Activated T-helper 1 cell treated with anti-CD3 and anti-CD28 coated beads, Interleukin-12 subunit alpha, Interleukin-12 subunit beta, Interleukin-2, Interleukin-4 antibody, amounts not matched to agents 30 ng/mL and 10 ng/mL and 1 ng/mL, durations not matched to agents 14 hours and 24 hours and 36 hours (primary cell): ENCODE data around the gene HACD4. TPM values are rescaled to one million over a fixed set of nuclear protein-coding genes. Genes with fewer than 3 reads are reported as not detected.
A peak's percentile ranks its signal among the peaks of the same experiment; 100 is the strongest.

ENCODE experiments used
- DNase-seq: peaks from one replicate; pipeline ENCODE4 v3.0.0; 2021; ENCODE audit warnings: low spot score
- H3K27ac Mint-ChIP-seq: one replicate; pipeline ENCODE4 v1.8.0; 2021; ENCODE audit warnings: mild to moderate bottlenecking, mixed read lengths
- H3K27me3 Mint-ChIP-seq: one replicate; pipeline ENCODE4 v1.8.0; 2022; ENCODE audit warnings: mild to moderate bottlenecking, moderate library complexity, mixed read lengths; ENCODE audit not compliant: insufficient read depth
- H3K36me3 Mint-ChIP-seq: one replicate; pipeline ENCODE4 v1.8.0; 2021; ENCODE audit warnings: low read depth, mixed read lengths
- H3K4me1 Mint-ChIP-seq: one replicate; pipeline ENCODE4 v1.8.0; 2021; ENCODE audit warnings: low read depth, mixed read lengths
- H3K4me3 Mint-ChIP-seq: one replicate; pipeline ENCODE4 v1.8.0; 2021; ENCODE audit warnings: mild to moderate bottlenecking, moderate library complexity, mixed read lengths
- H3K9me3 Mint-ChIP-seq: one replicate; pipeline ENCODE4 v1.8.0; 2021; ENCODE audit warnings: mixed read lengths
- intact Hi-C: fragments of 100-400 bp; cut with micrococcal nuclease; formaldehyde crosslinking; loops from one replicate; pipeline ENCODE4 v1.15.1; 2024
- total RNA-seq: library from RNA; stranded (reverse); gene quantifications from 2 replicates; pipeline ENCODE4 v1.2.3, GENCODE V29; 2022

Gene HACD4, protein sequence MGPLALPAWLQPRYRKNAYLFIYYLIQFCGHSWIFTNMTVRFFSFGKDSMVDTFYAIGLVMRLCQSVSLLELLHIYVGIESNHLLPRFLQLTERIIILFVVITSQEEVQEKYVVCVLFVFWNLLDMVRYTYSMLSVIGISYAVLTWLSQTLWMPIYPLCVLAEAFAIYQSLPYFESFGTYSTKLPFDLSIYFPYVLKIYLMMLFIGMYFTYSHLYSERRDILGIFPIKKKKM
- total RNA-seq = 2.7 and 3.0 TPM in 2 replicates

DNA sequence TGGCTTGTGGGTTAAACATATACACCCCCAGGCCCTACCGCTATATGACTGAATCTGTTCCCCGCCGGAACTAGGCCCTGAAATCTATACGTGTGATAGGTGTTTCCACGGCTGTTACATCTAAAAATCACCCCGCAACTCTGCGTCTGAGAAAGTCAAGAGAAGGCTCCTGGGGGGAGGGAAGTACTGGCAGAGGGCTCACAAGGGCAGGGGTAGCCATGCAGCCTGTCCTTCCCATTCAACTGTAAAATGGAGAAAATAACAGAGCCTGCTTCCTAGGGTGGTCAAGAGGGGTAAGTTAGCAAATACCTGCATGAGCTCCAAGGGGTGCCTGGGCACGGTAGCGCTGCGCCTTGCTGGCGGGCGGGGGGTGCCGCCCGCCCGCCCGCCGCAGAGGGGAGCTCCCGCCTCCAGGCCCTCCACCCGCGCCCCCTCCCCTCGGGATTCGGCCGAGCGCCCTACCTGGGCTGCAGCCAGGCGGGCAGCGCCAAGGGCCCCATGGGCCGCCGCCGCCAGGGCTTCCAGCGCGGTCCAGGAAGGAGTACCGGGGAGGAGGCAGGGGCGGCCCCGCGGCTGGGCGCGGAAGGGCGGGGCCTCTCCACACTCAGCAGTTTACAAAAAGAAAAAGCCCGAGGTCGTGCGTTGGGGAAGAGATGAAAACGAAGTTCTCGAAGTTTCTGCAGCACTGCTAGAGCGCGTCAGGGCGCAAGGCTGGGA, at the start of gene HACD4:
TSS of gene HACD4 (minus strand) at position 550 of the 717 bp plus-strand sequence. CDS start at position 500, 50 bp downstream.
- no peaks in the 10 kb centered on the region for H3K9me3 Mint-ChIP-seq
- peaks cover 17% of the 10 kb centered on the region for H3K36me3 Mint-ChIP-seq
- peak within 1 kb of the TSS; percentile 27 for H3K27ac Mint-ChIP-seq
- no peaks in the 10 kb centered on the region for H3K27me3 Mint-ChIP-seq
- peak; percentile 67 for DNase-seq
- H3K4me3 Mint-ChIP-seq = peak within 1 kb of the TSS; percentile 63
- intact Hi-C loops = loop anchor here (1.0 to 10.0 kb wide), 13 partner anchors 30 to 1646 kb away; partner anchors contain the start of genes KLHL9, MLLT3 and RPS6
- H3K4me1 Mint-ChIP-seq = peaks cover 23% of the 10 kb centered on the region

DNA sequence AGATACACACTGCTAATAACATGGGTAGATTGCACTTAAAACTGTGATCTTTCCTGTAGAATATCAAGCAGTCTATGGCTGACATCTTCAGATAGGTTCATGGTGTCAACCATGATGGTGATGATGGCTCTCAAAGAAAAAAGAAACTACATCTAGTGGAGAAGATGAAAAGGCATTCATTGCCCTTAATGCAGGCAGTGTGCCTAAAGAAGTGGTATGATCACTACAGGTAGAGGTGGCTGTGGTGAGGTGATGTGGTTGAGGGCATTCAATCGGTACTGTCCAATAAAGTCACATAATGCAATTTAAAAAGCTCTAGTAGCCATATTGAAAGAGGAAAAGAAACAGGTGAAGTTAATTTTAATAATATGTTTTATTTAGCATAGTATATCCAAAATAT, 49.4 kb upstream of the HACD4 start:
- intact Hi-C loops = loop anchor here (2.0 kb wide), 1 partner anchor 20 kb away; no protein-coding TSS in a partner anchor
- Mint-ChIP-seq H3K27ac (no peak overlapping the region), H3K4me1 (peaks cover 32% of the 10 kb centered on the region), H3K9me3 (peaks cover 7% of the 10 kb centered on the region), H3K27me3 (peaks cover 6% of the 10 kb centered on the region), H3K36me3 (no peaks in the 10 kb centered on the region), H3K4me3 (no peak overlapping the region)
- DNase-seq = no peak

DNA sequence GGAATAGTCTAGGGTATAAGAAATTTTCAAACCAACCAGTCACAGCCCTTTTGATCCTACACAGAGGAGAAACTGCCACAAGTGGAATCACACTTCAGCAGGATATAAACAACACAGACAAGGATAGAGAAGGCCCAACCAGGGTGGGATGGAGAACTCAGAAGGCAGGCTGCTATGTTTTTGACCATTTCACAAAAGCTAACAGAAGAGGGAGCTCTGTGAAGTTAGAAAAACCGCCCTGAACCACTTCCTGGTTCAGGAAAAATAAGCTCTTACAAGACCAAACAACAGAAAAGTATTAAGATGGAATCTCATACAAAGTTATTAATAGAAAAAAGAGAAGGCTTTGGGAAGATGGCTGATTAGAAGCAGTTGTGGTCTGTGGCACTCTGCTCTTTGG, 47.3 kb upstream of the HACD4 start:
- Mint-ChIP-seq H3K4me3 (no peak overlapping the region), H3K36me3 (no peaks in the 10 kb centered on the region), H3K9me3 (peaks cover 4% of the 10 kb centered on the region), H3K27ac (no peak overlapping the region), H3K27me3 (peaks cover 16% of the 10 kb centered on the region), H3K4me1 (peaks cover 32% of the 10 kb centered on the region)
- no peak for DNase-seq
- intact Hi-C loops = loop anchor here (5.0 kb wide), 1 partner anchor 34 kb away; no protein-coding TSS in a partner anchor

DNA sequence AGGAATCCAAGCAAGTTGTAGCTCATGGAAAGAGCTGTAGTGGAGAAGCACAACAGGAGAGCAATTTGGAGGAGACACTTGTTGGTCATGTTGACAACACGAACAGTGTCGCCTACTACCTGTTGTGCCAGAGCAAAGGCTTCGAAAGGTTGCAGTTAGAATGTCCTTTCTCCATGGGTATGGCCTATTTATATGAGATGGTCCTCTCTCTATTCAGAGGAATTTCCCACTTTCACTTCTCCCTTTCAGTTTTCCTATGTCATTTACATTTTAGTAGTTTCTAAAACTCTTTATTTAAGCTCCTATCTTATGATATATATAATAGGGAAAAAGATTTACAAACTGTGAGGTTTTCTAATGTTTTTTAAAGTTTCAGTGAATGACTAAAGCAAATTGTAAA, 46.3 kb upstream of the HACD4 start, which contains the start of gene IFNB1:
TSS of gene IFNB1 (minus strand) at position 162 of the 400 bp plus-strand sequence. CDS start at position 89, 73 bp downstream.
- no peak for DNase-seq
- H3K9me3 Mint-ChIP-seq = peaks cover 4% of the 10 kb centered on the region
- H3K36me3 Mint-ChIP-seq = no peaks in the 10 kb centered on the region
- intact Hi-C loops = loop anchor here (5.0 kb wide), 1 partner anchor 35 kb away; no protein-coding TSS in a partner anchor
- H3K4me3 Mint-ChIP-seq = no peak within 1 kb of the TSS
- peaks cover 16% of the 10 kb centered on the region for H3K27me3 Mint-ChIP-seq
- H3K27ac Mint-ChIP-seq = no peak within 1 kb of the TSS
- peaks cover 27% of the 10 kb centered on the region for H3K4me1 Mint-ChIP-seq

DNA sequence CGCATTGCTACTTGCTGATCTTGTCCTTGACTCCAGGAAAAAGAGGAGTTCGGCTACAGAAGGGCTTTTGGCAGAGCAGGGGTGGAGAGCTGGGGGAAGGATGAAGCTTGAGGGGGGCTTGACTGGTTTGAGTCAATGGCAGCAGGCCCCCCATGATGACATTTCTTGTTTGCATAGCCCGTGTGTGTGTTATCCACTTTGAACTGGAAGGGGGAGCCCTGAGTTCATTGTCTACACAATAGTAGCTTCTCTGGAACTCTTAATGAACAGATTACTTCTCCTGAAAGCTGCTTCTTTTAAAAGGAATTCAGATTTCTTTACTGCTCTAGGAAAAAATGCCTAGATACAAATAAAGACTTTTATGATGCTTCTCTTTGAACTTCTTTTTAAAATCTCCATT, 44.0 kb upstream of the HACD4 start:
- Mint-ChIP-seq H3K36me3 (no peaks in the 10 kb centered on the region), H3K27me3 (peaks cover 16% of the 10 kb centered on the region), H3K9me3 (no peaks in the 10 kb centered on the region), H3K4me3 (no peak overlapping the region), H3K4me1 (peaks cover 5% of the 10 kb centered on the region), H3K27ac (no peak overlapping the region)
- no peak for DNase-seq
- intact Hi-C loops = loop anchor here (5.0 kb wide), 1 partner anchor 37 kb away; no protein-coding TSS in a partner anchor

DNA sequence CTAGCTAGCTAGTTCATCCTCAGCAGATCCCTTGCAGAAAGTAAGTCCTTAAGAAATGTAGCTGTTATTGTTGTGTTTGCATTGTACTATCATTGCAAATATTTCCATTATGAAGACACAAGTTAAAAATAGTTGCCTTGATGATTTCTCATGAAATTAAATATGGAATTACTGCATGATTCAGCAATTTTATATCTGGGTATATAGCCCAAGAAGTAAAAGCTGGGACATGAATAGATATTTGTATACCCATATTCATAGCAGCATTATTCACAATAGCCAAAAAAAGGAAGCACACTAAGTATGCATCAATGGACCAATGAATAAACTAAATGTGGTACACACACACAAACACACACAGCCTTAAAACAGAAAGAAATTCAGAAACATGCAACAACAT, 39.5 kb upstream of the HACD4 start:
- H3K27ac Mint-ChIP-seq = no peak overlapping the region
- H3K9me3 Mint-ChIP-seq = no peaks in the 10 kb centered on the region
- no peaks in the 10 kb centered on the region for H3K36me3 Mint-ChIP-seq
- intact Hi-C loops = no loop called here
- no peaks in the 10 kb centered on the region for H3K4me1 Mint-ChIP-seq
- H3K27me3 Mint-ChIP-seq = peaks cover 13% of the 10 kb centered on the region
- no peak overlapping the region for H3K4me3 Mint-ChIP-seq
- DNase-seq = no peak

DNA sequence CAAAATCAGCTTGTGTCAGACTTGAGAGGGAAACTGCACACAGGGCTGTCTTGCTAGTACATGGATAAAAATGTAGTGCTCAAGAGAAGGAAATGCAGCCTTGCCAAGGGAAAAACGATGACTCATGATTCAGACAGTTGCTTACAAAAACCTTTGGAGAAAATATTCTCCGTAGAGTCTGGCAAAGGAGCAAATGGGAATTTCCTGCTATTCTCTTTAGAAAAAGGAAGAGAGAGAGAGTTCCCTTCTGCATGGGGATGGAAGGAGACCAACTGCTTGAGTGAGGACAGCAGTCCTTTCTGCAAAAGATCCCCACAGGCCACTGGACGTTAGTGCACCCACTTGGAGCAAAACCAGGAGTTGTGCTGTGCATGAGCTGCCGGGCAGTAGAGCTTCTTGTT, 38.7 kb upstream of the HACD4 start:
- no peak overlapping the region for H3K27ac Mint-ChIP-seq
- H3K9me3 Mint-ChIP-seq = no peaks in the 10 kb centered on the region
- no peaks in the 10 kb centered on the region for H3K4me1 Mint-ChIP-seq

DNA sequence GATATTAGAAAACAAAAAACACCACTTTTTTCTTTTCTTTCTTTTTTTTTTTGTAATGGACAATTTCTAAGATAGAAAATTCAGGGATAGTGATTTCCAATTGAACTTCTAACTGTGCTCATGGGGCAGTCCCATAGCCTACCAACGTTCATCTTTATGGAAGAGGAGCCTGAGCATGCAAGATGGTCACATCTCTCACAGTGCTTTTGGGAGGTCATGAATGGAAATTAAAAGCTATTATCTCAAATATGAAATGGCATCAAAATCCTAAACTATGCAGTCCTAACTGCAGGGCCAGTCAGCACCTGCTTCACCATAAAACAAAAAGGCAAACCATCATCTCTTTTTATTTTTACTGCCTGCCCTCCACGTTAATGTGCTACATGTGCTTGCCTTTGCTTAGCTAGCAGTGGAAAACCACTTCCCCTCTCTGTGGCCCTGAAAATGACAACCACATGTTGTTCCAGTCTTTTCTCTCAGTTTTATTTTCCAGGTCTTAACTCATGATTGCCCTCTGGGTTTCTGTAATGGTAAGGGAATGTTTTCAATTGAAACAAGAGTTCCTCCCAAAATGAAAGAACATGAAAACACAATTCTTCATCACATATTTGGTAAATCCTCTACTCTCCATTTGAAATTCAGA, 29.6 kb upstream of the HACD4 start:
- Mint-ChIP-seq H3K27me3 (no peaks in the 10 kb centered on the region), H3K4me3 (peak overlapping the region; percentile 58), H3K9me3 (no peaks in the 10 kb centered on the region), H3K27ac (peak overlapping the region; percentile 13), H3K36me3 (peaks cover 3% of the 10 kb centered on the region), H3K4me1 (peaks cover 24% of the 10 kb centered on the region)
- intact Hi-C loops = loop anchor here (2.0 kb wide), 1 partner anchor 20 kb away; no protein-coding TSS in a partner anchor
- peak; percentile 12 for DNase-seq

More for the DNA sequence above, 38.7 kb upstream of the HACD4 start:
- peaks cover 8% of the 10 kb centered on the region for H3K27me3 Mint-ChIP-seq
- no peak overlapping the region for H3K4me3 Mint-ChIP-seq
- intact Hi-C loops = no loop called here
- no peak for DNase-seq
- no peaks in the 10 kb centered on the region for H3K36me3 Mint-ChIP-seq

DNA sequence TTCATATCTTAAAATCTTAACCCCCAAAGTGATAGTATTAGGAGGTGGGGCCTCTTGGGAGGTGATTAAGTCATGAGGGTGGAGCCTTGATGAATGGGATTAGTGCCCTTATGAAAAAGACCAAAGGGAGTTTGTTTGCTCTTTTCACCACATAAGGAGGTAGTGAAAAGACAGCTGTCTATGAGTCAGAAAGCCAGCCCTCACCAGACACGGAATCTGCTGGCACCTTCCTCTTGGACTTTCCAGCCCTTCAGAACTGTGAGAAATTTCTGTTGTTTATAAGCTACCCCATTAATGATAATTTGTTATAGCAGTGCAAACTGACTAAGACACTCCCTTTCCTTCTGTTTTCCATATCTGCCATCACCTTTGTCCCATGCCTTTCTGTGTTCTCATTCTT, 25.5 kb upstream of the HACD4 start:
- peaks cover 23% of the 10 kb centered on the region for H3K4me1 Mint-ChIP-seq
- intact Hi-C loops = no loop called here
- no peaks in the 10 kb centered on the region for H3K9me3 Mint-ChIP-seq
- no peaks in the 10 kb centered on the region for H3K27me3 Mint-ChIP-seq
- no peak for DNase-seq
- H3K36me3 Mint-ChIP-seq = peaks cover 3% of the 10 kb centered on the region
- H3K27ac Mint-ChIP-seq = no peak overlapping the region
- H3K4me3 Mint-ChIP-seq = no peak overlapping the region

DNA sequence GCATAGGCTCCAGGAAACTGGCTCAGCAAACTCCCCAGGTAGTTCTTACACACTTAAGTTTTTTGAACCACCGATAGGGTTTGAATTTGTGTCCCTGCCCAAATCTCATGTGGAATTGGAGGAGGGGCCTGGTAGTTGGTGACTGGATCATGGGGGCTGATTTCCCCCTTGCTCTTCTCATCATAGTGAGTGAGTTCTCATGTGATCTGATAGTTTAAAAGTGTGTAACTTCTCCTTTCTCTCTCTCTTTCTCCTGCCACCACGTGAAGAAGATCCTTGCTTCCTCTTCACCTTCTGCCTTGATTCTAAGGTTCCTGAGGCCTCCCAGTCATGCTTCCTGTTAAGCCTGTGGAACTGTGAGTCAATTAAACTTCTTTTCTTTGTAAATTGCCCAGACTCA, 22.4 kb upstream of the HACD4 start:
- Mint-ChIP-seq H3K36me3 (no peaks in the 10 kb centered on the region), H3K27me3 (peaks cover 3% of the 10 kb centered on the region), H3K4me3 (no peak overlapping the region), H3K4me1 (no peaks in the 10 kb centered on the region), H3K27ac (no peak overlapping the region), H3K9me3 (no peaks in the 10 kb centered on the region)
- DNase-seq = no peak
- intact Hi-C loops = no loop called here

DNA sequence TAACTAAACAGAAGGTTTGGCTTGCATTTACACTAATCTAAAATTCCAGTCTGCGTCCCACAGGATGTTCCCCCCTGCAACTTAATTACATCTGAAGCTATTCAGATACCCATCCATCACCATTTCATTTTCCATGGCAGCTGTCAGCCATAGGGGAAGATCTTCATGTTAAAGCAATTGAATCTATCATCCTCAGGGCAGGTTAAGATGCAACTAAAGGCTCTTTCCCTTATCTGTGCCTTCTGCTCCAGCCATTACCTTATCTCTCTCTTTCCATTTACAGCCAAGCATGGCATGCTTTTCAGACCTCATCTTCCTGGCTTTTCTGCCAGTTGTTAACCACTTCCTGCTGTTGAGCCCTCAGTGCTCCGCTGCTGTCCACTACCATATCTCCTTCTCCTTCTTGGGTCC, 15.8 kb upstream of the HACD4 start:
- no peak overlapping the region for H3K4me3 Mint-ChIP-seq
- no peaks in the 10 kb centered on the region for H3K9me3 Mint-ChIP-seq
- intact Hi-C loops = no loop called here
- no peaks in the 10 kb centered on the region for H3K36me3 Mint-ChIP-seq
- H3K27me3 Mint-ChIP-seq = peaks cover 26% of the 10 kb centered on the region
- DNase-seq = no peak
- no peak overlapping the region for H3K27ac Mint-ChIP-seq
- peaks cover 6% of the 10 kb centered on the region for H3K4me1 Mint-ChIP-seq

DNA sequence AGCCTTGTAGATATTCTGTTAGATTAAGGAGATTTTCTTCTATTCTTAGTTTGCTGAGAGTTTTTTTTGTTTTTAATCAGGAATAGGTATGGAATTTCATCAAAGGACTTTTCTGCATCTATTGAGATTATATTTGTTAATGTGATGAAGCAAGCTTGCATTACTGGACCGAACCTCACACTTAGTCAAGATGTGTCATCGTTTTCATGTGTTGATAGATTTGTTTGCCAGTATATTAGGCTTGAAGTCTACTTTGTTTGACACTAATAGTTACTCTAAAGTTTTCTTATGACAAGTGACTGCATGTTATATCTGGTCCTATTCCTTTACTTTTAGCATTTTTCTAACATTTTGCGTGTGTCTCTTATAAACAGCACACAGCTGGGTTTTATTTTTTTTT, 12.4 kb upstream of the HACD4 start:
- intact Hi-C loops = no loop called here
- Mint-ChIP-seq H3K4me3 (no peak overlapping the region), H3K9me3 (no peaks in the 10 kb centered on the region), H3K4me1 (peaks cover 13% of the 10 kb centered on the region), H3K27me3 (peaks cover 24% of the 10 kb centered on the region), H3K36me3 (no peaks in the 10 kb centered on the region), H3K27ac (no peak overlapping the region)
- no peak for DNase-seq

DNA sequence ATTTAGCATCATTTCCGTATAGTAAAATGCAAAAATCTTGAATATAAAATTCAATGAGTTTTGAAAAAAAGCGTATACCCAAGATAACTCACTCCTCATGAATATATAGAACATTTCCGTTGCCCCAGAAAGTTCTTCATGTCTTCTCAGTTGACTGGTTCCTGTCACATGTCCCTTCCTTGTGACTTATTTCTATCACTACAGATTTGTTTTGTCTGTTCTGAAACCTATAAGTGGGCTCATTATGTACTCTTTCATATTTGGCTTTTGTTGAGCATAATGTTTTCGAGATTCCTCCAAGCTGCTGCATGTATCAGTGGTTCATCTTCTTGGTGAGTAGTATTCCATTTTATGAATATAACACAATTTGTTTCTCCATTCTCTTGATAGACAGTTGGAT, 11.0 kb upstream of the HACD4 start:
- no peaks in the 10 kb centered on the region for H3K36me3 Mint-ChIP-seq
- H3K27ac Mint-ChIP-seq = no peak overlapping the region
- intact Hi-C loops = no loop called here
- H3K4me1 Mint-ChIP-seq = peaks cover 11% of the 10 kb centered on the region
- no peak for DNase-seq
- H3K27me3 Mint-ChIP-seq = peaks cover 19% of the 10 kb centered on the region
- H3K9me3 Mint-ChIP-seq = no peaks in the 10 kb centered on the region
- H3K4me3 Mint-ChIP-seq = no peak overlapping the region
